SK-N-SH treated with all-trans-retinoic acid at 6 μM for 48 hours (cell line): ENCODE results near the gene RSPH9.
A peak's percentile ranks its signal among the peaks of the same experiment; 100 is the strongest.

Experiments
- ATAC-seq: fragments of 200-7000 bp; cut with Tn5 transposase; 3 replicates; pipeline ENCODE4 v1.9.1; 2020; ENCODE audit warnings: mild to moderate bottlenecking, moderate library complexity
- ARNTL ChIP-seq: fragments of 450-650 bp; formaldehyde crosslinking; IDR thresholded peaks from 2 replicates; pipeline ENCODE4 v1.5.0; 2020; ENCODE audit warnings: low read depth, mild to moderate bottlenecking, moderate library complexity, borderline replicate concordance
- BACH2 ChIP-seq: fragments of 250-450 bp; sonication (Bioruptor Pico); IDR thresholded peaks from 2 replicates; pipeline ENCODE4 v1.9.0; 2021; ENCODE audit warnings: mild to moderate bottlenecking, borderline replicate concordance
- CREB5 ChIP-seq: fragments of 250-450 bp; sonication (Bioruptor Pico); IDR thresholded peaks from 2 replicates; pipeline ENCODE4 v1.5.1; 2020; ENCODE audit warnings: low read depth, mild to moderate bottlenecking, moderate library complexity
- CSDC2 ChIP-seq: fragments of 250-450 bp; sonication (Bioruptor Pico); IDR thresholded peaks from 2 replicates; pipeline ENCODE4 v1.5.0; 2020; ENCODE audit warnings: mild to moderate bottlenecking, moderate library complexity
- ESRRG ChIP-seq: fragments of 250-450 bp; sonication (Bioruptor Pico); IDR thresholded peaks from 2 replicates; pipeline ENCODE4 v1.6.1; 2021; ENCODE audit warnings: mild to moderate bottlenecking
- GLIS3 ChIP-seq: fragments of 250-450 bp; sonication (Bioruptor Pico); IDR thresholded peaks from 2 replicates; pipeline ENCODE4 v1.5.0; 2020; ENCODE audit warnings: mild to moderate bottlenecking, moderate library complexity
- ISL1 ChIP-seq: fragments of 250-450 bp; sonication (Bioruptor Pico); IDR thresholded peaks from 2 replicates; pipeline ENCODE4 v2.1.2; 2022; ENCODE audit warnings: mild to moderate bottlenecking, moderate library complexity
- OSR1 ChIP-seq: fragments of 250-450 bp; sonication (Bioruptor Pico); IDR thresholded peaks from 2 replicates; pipeline ENCODE4 v1.8.0; 2022; ENCODE audit warnings: moderate library complexity, mild to moderate bottlenecking, inconsistent platforms
- POU6F1 ChIP-seq: fragments of 250-450 bp; sonication (Bioruptor Pico); IDR thresholded peaks from 2 replicates; pipeline ENCODE4 v1.8.0; 2021; ENCODE audit warnings: low read depth, mild to moderate bottlenecking, moderate library complexity, borderline replicate concordance
- PPARA ChIP-seq: fragments of 250-450 bp; sonication (Bioruptor Pico); IDR thresholded peaks from 2 replicates; pipeline ENCODE4 v1.5.0; 2020; ENCODE audit warnings: mild to moderate bottlenecking, borderline replicate concordance
- RARB ChIP-seq: fragments of 250-450 bp; sonication (Bioruptor Pico); IDR thresholded peaks from 2 replicates; pipeline ENCODE4 v1.8.0; 2021; ENCODE audit warnings: mild to moderate bottlenecking, moderate library complexity
- SNAI2 ChIP-seq: fragments of 250-450 bp; sonication (Bioruptor Pico); IDR thresholded peaks from 2 replicates; pipeline ENCODE4 v1.5.0; 2020; ENCODE audit warnings: mild to moderate bottlenecking, moderate library complexity
- TCF4 ChIP-seq: fragments of 250-450 bp; sonication (Bioruptor Pico); IDR thresholded peaks from 2 replicates; pipeline ENCODE4 v1.8.0; 2021; ENCODE audit warnings: mild to moderate bottlenecking, moderate library complexity, borderline replicate concordance
- TOX ChIP-seq: fragments of 250-450 bp; sonication (Bioruptor Pico); IDR thresholded peaks from 2 replicates; pipeline ENCODE4 v1.8.0; 2021; ENCODE audit warnings: mild to moderate bottlenecking, moderate library complexity, borderline replicate concordance
- ZC3H10 ChIP-seq: fragments of 250-450 bp; sonication (Bioruptor Pico); IDR thresholded peaks from 2 replicates; pipeline ENCODE4 v1.5.1; 2021; ENCODE audit warnings: mild to moderate bottlenecking, moderate library complexity
- ZFP3 ChIP-seq: fragments of 250-450 bp; sonication (Bioruptor Pico); IDR thresholded peaks from 2 replicates; pipeline ENCODE4 v1.5.0; 2020; ENCODE audit warnings: mild to moderate bottlenecking, moderate library complexity
- ZFP30 ChIP-seq: fragments of 450-650 bp; formaldehyde crosslinking; IDR thresholded peaks from 2 replicates; pipeline ENCODE4 v1.5.0; 2022; ENCODE audit warnings: mild to moderate bottlenecking, moderate library complexity
- ZNF565 ChIP-seq: fragments of 450-650 bp; formaldehyde crosslinking; conservative IDR thresholded peaks from 2 replicates; pipeline ENCODE4 v1.5.0; 2020; ENCODE audit warnings: low read depth, mild to moderate bottlenecking, moderate library complexity
- ZNF70 ChIP-seq: fragments of 450-650 bp; formaldehyde crosslinking; IDR thresholded peaks from 2 replicates; pipeline ENCODE4 v1.5.0; 2020; ENCODE audit warnings: mild to moderate bottlenecking, moderate library complexity
- ZNF8 ChIP-seq: fragments of 450-650 bp; formaldehyde crosslinking; IDR thresholded peaks from 2 replicates; pipeline ENCODE4 v1.5.0; 2020; ENCODE audit warnings: mild to moderate bottlenecking, moderate library complexity
- TF ChIP-seq, protein P1 (sequence below): fragments of 250-450 bp; sonication (Bioruptor Pico); IDR thresholded peaks from 2 replicates; pipeline ENCODE4 v1.5.0; 2020; ENCODE audit warnings: mild to moderate bottlenecking, moderate library complexity
- TF ChIP-seq, protein P2 (sequence below): fragments of 250-450 bp; sonication (Bioruptor Pico); IDR thresholded peaks from 2 replicates; pipeline ENCODE4 v1.5.1; 2021; ENCODE audit warnings: mild to moderate bottlenecking, moderate library complexity
- TF ChIP-seq, protein P3 (sequence below): fragments of 250-450 bp; sonication (Bioruptor Pico); IDR thresholded peaks from 2 replicates; pipeline ENCODE4 v1.8.0; 2020; ENCODE audit warnings: mild to moderate bottlenecking, moderate library complexity, borderline replicate concordance

Gene RSPH9

DNA sequence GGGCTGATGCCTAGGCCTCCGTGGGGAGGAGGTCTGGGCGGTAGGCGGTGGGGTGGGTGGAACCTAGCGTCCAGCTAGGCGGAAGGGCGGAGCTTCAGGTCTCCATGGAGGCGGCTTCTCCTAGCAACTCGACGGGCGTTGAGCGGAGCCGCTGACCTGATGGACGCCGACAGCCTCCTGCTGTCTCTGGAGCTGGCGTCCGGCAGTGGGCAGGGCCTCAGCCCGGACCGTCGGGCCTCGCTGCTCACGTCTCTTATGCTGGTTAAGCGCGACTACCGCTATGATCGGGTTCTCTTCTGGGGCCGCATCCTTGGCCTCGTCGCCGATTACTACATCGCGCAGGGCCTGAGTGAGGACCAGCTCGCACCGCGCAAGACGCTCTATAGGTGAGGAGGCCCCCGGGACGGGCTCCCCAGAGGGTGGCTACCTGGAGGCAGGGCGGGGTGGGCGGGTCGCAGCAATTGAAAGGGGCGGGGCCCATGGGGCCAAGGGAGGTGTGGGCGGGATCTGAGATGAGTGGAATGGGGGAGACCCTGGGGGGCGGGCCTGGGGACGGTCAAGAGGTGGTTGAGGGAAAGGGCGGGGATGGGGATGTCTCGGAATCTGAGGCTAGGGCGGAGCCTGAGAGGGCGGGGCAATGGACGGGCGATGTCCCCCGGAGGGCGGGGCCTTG, at the start of gene RSPH9:
Gene RSPH9, plus strand, starts transcription at position 97 of the 673 bp plus-strand sequence. Its CDS starts 63 bp downstream, at position 160.
- ATAC-seq: peak; percentile 85
- TF ChIP-seq POU6F1 (CRISPR knock-in tag): no peak
- TF ChIP-seq PPARA (CRISPR knock-in tag): no peak
- no peak for TF ChIP-seq ZNF8 (CRISPR knock-in tag)
- no peak for TF ChIP-seq TCF4 (CRISPR knock-in tag)
- no peak for TF ChIP-seq BACH2 (CRISPR knock-in tag)
- no peak for TF ChIP-seq ISL1 (CRISPR knock-in tag)
- TF ChIP-seq, protein P1, sequence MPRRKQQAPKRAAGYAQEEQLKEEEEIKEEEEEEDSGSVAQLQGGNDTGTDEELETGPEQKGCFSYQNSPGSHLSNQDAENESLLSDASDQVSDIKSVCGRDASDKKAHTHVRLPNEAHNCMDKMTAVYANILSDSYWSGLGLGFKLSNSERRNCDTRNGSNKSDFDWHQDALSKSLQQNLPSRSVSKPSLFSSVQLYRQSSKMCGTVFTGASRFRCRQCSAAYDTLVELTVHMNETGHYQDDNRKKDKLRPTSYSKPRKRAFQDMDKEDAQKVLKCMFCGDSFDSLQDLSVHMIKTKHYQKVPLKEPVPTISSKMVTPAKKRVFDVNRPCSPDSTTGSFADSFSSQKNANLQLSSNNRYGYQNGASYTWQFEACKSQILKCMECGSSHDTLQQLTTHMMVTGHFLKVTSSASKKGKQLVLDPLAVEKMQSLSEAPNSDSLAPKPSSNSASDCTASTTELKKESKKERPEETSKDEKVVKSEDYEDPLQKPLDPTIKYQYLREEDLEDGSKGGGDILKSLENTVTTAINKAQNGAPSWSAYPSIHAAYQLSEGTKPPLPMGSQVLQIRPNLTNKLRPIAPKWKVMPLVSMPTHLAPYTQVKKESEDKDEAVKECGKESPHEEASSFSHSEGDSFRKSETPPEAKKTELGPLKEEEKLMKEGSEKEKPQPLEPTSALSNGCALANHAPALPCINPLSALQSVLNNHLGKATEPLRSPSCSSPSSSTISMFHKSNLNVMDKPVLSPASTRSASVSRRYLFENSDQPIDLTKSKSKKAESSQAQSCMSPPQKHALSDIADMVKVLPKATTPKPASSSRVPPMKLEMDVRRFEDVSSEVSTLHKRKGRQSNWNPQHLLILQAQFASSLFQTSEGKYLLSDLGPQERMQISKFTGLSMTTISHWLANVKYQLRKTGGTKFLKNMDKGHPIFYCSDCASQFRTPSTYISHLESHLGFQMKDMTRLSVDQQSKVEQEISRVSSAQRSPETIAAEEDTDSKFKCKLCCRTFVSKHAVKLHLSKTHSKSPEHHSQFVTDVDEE (CRISPR knock-in tag): no peak
- no peak for TF ChIP-seq TOX (CRISPR knock-in tag)
- no peak for TF ChIP-seq CSDC2
- no peak for TF ChIP-seq SNAI2 (CRISPR knock-in tag)
- TF ChIP-seq ZFP3 (CRISPR knock-in tag): no peak
- no peak for TF ChIP-seq OSR1
- no peak for TF ChIP-seq ZFP30
- TF ChIP-seq ZNF565 (CRISPR knock-in tag): no peak
- TF ChIP-seq, protein P2, sequence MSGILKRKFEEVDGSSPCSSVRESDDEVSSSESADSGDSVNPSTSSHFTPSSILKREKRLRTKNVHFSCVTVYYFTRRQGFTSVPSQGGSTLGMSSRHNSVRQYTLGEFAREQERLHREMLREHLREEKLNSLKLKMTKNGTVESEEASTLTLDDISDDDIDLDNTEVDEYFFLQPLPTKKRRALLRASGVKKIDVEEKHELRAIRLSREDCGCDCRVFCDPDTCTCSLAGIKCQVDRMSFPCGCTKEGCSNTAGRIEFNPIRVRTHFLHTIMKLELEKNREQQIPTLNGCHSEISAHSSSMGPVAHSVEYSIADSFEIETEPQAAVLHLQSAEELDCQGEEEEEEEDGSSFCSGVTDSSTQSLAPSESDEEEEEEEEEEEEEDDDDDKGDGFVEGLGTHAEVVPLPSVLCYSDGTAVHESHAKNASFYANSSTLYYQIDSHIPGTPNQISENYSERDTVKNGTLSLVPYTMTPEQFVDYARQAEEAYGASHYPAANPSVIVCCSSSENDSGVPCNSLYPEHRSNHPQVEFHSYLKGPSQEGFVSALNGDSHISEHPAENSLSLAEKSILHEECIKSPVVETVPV (CRISPR knock-in tag): no peak
- no peak for TF ChIP-seq ESRRG (CRISPR knock-in tag)
- no peak for TF ChIP-seq ZNF70 (CRISPR knock-in tag)
- TF ChIP-seq GLIS3 (CRISPR knock-in tag): no peak
- TF ChIP-seq, all 23 proteins: peak for 0

DNA sequence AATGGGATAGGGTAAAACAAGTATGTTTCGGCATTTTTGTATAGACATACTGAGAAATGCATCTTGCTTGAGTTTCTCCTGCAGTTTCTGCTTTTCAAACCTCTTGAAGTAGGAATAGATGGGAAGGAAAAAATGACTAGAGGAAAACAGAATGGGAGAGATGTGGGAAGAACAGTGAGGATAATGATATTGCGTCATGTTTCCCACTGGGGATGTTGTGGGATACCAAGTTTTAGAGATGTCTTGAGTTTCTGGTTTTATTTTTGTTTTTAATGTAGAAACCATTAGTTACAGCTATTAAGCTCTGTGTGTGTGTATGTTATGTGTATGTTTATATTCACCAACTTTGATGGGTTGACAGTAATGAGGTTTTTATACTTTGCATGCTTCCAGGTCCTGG, 44.2 kb upstream of the RSPH9 start:
- TF ChIP-seq OSR1 (no peak), ZFP30 (no peak), CREB5 (CRISPR knock-in tag) (no peak), TCF4 (CRISPR knock-in tag) (no peak), GLIS3 (CRISPR knock-in tag) (no peak), CSDC2 (no peak), ZNF565 (CRISPR knock-in tag) (no peak)
- TF ChIP-seq, protein P3, sequence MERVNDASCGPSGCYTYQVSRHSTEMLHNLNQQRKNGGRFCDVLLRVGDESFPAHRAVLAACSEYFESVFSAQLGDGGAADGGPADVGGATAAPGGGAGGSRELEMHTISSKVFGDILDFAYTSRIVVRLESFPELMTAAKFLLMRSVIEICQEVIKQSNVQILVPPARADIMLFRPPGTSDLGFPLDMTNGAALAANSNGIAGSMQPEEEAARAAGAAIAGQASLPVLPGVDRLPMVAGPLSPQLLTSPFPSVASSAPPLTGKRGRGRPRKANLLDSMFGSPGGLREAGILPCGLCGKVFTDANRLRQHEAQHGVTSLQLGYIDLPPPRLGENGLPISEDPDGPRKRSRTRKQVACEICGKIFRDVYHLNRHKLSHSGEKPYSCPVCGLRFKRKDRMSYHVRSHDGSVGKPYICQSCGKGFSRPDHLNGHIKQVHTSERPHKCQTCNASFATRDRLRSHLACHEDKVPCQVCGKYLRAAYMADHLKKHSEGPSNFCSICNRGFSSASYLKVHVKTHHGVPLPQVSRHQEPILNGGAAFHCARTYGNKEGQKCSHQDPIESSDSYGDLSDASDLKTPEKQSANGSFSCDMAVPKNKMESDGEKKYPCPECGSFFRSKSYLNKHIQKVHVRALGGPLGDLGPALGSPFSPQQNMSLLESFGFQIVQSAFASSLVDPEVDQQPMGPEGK: no peak
- no peak for ATAC-seq

GRCh38 chr6:43604174-43604573, 40.7 kb upstream of the RSPH9 start:
- ATAC-seq: peak; percentile 42; the same call in 1 of the 3 replicates
- TF ChIP-seq TOX (CRISPR knock-in tag): no peak
- no peak for TF ChIP-seq CREB5 (CRISPR knock-in tag)
- TF ChIP-seq ZC3H10 (CRISPR knock-in tag): no peak
- TF ChIP-seq, protein P3: no peak
- no peak for TF ChIP-seq POU6F1 (CRISPR knock-in tag)
- TF ChIP-seq BACH2 (CRISPR knock-in tag): no peak
- no peak for TF ChIP-seq RARB (CRISPR knock-in tag)
- no peak for TF ChIP-seq ZFP3 (CRISPR knock-in tag)
- TF ChIP-seq OSR1: no peak
- TF ChIP-seq SNAI2 (CRISPR knock-in tag): no peak
- TF ChIP-seq ARNTL (CRISPR knock-in tag): no peak
- no peak for TF ChIP-seq ZNF565 (CRISPR knock-in tag)
